Kasumi-1 (cell line): ENCODE results near the gene GK.
"Not testable (repeated sequence)": the region's sequence is repeated elsewhere in the genome, so short reads cannot be mapped to it uniquely, and the experiment has no call there.

Experiments used
- DNase-seq, 2 experiments: peaks; one replicate each; lab custom pipeline; 2025; lab: John Stamatoyannopoulos, UW

The GK gene

DNA sequence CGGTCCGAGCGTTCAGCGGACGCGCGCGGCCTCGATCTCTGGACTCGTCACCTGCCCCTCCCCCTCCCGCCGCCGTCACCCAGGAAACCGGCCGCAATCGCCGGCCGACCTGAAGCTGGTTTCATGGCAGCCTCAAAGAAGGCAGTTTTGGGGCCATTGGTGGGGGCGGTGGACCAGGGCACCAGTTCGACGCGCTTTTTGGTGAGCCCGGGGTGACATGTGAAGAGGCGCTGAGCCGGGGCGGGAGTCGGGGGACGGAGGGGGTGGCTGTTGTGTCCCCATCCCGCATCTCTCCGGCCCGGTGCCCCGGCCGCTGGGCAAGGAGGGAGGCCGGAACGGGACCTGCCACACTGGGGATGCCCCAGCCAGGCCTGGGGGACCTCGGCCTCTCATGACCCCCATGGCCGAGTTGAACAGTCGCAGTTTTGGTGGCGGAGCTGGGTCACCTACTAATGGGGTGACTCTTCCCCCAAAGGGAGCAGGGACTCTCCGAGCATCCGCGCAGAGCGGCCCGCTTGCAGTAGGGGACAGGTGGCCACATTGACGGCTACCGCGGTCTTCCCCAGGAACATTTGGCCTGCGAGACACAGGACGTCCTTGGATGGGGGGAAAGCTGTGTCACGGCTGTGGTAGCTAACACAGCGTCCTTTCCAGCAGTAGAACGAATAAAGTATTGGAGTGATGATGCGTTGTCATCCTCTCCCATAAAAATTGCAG lies at the start of gene GK:
GK (plus strand) TSS at position 9 of the 717 bp plus-strand sequence; CDS start at position 124, 115 bp downstream.
- DNase-seq = no peak

DNA sequence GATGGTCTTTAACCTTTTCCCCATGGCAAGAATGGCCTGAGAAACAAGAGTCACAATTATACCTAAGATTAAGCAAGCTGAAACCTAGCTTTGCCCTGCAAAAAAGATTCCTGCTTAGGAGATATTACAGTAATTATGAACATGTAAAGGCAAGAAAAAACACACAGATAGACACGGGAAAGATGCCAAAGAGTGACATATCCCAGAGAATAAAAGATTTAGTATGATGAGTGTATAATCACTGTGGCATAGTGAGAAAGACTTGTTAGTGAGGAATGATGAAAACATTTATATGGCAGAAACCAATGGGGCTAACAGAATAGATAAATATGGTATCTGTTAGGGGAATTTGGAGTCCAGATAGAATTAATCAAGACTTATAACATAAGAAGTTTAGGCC lies 46.1 kb upstream of the GK start:
- no peak for DNase-seq

DNA sequence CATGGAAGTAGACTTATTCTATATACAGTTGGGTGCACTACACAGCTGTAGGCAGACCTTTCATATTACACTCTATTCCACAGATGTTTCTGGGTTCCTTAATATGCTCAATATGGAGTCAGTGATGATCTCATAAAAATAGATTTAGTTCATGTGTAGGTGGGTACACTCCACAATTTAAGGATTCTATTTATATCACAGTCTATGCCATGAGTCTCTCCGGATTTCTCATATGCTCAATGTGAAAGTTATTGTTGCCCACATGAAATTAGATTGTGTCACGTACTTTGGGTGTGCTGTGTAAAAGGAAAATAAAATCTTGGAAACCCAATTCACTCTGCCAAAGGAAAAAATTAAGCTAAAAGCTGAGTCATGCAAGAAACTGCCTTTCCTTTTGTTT lies 43.2 kb upstream of the GK start:
- no peak for DNase-seq

DNA sequence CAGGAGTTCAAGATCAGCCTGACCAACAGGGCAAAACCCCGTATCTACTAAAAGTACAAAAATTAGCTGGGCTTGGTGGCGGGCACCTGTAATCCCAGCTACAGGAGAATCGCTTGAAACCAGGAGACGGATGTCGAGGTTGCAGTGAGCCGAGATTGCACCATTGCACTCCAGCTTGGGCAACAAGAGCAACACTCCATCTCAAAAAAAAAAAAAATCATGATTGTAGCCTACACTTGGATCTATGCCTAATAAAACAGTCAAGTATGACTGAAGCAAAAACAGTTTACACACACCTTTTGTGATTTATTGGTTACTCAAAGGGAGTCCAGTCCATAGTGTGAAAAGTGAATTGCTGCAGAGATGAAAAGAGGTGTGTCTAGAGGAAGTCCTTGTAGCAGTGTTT lies 41.0 kb upstream of the GK start:
- DNase-seq = no peak

DNA sequence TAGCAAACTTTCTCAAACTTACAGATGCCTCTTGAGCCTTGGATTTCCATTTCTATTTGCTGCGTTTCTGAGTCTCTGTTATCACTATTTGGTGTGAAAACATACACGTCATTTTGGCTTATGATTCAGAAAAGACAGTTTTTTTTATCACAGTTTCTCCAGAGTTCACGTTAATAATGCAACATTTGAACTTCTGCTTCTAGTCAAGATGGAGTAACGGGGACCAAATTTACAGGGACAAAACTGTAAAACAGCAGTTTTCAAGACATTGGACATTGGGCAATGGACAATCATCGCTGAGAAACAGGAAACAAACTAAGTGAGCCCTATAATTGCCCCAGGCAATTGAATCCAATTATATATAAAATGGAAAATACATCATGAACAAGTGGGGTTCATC lies 39.5 kb upstream of the GK start:
- DNase-seq = no peak

DNA sequence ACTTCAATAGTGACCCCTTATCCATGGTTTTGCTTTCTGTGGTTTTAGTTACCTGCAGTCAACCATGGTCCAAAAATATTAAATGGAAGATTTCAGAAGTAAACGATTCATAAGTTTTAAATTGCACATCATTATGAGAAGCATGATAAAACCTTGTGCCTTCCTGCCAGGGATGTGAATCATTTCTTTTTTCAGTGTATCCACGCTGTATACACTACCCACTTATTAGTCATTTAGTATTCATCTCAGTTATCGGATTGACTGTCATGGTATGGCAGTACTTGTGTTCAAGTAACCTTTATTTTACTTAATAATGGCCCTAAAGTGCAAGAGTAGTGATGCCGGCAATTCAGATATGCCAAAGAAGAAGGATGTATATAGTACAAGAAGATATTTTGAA lies 38.0 kb upstream of the GK start:
- no peak for DNase-seq

DNA sequence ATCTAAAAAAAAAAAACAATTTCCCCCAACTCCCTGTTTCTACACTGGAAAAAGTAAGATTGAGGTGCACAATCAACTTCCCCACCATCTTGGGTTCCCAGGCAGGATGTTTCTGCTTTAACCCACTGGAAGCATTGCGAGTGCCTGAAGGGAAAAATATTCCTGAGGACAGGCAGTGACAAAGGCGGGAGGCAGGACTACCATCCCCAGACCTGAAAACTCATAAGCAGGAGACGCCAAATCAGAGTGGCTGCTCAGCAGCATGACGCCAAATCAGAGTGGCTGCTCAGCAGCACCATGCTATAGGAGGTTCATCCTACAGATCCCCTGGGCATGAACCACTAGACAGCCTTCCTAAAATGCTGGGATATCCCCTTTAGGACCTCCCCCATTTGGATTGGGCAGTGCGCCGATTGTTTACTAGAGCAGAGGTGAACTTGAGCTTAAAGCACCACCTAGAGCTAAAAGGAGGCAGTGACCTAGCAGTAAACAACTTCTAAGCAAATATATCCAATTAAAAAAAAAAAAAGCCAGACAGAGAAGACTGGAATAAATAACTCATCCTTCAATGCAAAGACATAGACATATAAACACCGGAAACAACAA lies 35.0 kb upstream of the GK start:
- peak; percentile 0 to 10 for DNase-seq

DNA sequence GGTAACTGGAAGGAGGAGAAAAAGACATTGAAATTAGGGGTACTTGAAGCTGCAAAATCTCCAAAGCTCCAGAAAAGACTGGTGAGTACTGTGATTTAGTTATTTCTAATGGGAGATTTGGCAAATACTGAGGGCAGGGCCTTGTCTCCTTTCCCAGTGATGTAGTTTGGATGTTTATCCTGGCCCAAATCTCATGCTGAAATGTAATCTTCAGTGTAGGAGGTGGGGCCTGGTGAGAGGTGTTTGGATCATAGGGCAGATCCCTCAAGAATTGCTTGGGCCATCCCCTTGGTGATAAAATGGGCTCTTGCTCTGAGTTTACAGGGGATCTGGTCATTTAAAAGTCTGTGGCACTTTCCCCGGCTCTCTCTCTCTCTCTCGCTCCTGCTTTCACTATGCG lies 33.1 kb upstream of the GK start:
- DNase-seq = no peak

DNA sequence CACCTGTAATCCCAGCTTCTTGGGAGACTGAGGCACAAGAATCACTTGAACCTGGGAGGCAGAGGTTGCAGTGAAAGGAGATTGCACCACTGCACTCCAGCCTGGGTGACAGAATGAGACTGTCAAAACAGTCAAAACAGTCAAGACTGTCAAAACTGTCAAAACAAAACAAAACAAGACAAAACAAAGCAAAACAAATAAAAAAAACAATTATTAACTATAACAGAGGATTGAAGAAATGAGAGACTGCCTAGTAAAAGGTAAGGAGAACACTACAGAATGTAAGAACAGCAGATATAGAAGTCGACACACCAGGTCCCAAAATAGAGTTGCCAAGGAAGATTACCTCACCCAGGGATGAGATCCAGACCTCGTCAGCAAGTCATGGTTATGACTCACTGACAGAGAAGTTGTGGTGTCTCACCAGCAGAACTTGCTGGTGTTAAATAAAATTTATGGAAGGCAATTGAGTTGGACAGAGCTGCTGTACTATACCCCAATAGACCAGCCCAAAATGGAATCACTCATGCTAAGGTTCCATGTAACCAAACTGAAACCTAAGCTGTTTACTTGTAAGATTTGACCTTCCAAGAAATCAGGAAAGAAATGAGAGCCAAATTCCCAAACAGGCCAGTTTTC lies 32.1 kb upstream of the GK start:
- DNase-seq = peak; percentile 44 to 46

DNA sequence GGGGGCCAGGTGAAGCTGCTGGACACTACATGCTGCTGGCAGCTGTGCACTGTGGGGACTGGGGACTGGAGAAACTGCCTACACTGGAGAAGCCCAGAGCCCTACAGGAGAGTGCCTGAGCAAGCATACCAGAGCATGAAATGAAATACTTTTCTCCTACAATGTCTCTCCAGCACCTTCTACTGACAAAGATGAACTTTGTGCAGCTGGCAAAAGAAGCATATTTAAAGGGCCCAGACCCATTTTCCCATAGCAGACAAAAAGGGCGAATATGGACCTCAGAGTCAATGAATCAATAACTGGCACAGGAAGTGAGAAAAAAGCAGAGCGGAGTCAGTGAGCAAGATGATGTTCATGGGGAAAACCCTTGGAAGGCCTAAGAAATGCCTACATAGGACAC lies 30.9 kb upstream of the GK start:
- DNase-seq = no peak

DNA sequence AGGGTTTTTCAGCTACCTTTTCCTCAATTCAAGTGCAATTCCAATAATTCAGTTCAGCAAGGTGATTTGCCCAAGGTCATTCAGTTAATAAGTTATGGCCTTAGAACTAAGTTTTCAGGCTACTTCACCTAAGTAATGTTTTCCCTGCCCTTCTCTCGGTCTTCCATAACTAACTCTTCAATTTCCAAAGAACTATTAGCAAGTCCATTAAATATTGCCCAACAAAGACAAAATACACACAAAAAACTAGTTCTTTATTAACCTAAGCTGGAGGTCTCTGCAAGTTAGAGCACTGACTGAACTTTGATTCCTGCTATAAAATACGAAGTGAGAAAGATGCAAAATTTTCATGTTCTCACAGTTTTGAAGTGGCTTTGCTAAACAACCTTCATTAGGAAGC lies 26.8 kb upstream of the GK start:
- DNase-seq = no peak

DNA sequence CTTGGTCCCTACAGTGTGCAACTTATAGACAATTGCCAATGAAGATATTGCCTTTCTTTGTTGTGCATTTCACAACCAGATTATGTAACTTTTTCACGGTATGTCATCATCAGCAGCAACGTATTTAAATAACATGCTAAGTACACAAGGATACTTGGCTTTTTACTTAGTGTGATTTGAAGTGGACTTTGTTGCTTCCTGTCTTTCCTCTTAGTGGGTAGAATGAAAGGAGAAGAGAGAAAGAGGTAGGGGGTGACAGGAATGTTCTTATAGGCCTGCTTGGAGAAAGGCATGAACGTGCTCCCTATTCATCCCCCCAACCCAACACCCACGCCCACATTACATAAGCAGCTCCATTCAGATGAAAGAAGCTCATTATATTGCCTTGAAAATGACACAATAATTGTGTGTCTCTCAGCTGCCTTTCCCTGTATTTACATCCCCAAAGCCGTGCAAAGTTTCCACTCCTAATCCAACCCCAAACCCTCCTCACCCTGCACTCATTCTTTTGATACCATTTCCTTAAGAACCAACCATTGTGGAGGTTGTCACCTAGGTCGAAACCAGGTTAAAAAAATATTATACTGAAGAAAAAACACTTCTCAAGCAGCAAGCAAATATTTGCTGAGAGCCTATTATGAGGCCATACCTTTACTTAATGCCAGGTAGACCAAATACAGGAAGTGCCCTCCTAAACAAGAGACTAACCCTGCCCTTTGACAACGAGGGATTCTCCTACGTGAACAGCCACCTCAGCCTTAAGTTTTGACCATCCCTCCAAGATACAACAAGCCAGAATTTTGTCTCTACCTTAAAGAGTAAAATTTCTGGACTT lies 25.2 kb upstream of the GK start:
- DNase-seq = no peak

DNA sequence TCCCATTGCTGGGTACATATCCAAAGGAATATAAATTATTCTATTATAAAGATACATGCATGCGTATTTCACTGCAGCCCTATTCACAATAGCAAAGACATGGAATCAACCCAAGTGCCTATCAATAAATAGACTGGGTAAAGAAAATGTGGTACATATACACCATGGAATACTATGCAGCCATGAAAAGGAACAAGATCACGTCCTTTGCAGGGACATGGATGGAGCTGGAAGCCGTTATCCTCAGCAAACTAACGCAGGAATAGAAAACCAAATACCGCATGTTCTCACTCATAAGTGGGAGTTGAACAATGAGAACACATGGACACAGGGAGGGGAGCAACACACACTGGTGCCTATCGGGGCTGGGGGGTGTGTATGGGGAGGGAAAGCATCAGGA lies 19.2 kb upstream of the GK start:
- DNase-seq = not testable (repeated sequence)

DNA sequence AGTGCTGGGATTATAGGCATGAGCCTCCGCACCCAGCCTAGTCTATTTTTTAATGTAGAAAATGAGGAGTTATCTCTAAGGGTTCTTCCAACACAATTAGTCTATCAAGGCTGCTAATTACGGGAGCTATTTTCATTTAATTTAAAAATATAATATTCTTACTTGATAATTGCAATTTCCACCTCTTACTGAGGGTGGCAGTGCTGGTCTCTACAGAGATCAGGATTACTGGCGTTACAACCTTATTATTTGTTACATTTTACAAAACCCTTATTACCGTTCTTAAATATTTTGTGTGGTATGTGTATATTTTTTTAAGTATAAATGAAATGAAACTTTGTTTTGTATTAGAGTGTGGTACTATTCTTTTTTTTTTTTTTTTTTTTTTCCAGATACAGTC lies 17.6 kb upstream of the GK start:
- peak; percentile 9 to 25 for DNase-seq

DNA sequence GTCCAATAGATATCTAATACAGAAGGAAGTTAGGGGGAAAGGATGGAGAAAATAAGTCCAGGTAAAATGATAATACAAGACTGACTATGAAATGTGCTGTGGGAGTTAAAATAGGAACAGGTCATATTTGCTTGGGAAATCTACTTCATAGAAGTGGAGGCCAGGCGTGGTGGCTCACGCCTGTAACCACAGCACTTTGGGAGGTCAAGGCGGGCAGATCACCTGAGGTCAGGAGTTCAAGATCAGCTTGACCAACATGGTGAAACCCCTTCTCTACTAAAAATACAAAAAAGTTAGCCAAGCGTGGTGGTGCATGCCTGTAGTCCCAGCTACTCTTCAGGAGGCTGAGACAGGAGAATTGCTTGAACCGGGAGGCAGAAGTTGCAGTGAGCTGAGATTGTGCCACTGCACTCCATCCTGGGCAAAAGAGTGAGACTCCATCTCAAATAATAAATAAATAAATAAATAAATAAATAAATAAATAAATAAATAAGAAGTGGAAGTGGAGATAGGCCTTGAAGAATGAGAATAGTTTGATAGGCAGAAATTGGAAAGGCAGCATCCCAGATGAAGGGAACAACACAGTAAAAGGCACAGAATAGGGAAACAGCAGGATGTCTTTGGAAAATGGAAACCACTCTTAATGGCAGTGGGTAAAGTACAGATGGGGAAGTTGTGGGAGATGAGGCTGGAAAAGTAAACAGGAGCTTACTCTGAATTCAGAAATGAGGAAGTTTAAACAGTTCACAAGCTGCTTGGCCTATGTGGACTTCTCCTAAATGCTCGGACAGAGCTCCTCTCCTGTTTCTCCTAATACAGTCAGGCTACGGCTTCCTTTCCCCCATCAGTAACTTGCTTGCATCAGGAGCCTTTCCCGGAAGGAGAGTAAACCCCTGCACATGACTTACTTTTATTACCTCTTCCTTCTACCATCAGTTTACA lies 15.1 kb upstream of the GK start:
- peak; percentile 62 to 72 for DNase-seq

DNA sequence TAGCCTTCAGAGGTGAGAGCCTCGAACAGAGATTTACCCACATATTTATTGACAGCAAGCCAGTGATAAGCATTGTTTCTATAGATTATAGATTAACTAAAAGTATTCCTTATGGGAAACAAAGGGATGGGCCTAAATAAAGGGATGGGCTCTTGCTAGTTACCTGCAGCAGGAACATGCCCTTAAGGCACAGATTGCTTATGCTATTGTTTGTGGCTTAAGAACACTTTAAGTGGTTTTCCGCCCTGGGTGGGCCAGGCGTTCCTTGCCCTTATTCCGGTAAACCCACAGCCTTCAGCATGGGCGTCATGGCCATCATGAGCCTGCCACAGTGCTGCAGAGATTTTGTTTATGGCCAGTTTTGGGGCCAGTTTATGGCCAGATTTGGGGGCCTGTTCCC lies 13.5 kb upstream of the GK start:
- not testable (repeated sequence) for DNase-seq

DNA sequence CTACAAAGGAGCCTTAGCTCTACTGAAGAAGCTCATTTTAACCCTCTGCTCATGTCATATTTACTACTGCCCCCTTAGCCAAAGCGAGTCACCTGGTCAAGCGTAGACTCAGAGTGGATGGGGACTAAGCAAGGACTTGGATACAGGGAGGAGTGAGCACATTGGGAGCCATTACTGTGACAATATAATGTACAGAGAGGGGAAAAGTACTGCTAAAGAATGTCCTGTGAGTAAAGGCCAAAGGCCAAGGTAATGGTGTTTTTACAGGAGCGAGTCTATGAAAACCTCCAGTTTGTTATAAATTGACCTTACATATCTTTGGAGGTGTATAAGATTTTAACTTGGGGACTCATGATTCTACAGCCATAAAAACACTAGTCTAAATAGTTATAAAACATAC lies 10.6 kb upstream of the GK start:
- no peak for DNase-seq

DNA sequence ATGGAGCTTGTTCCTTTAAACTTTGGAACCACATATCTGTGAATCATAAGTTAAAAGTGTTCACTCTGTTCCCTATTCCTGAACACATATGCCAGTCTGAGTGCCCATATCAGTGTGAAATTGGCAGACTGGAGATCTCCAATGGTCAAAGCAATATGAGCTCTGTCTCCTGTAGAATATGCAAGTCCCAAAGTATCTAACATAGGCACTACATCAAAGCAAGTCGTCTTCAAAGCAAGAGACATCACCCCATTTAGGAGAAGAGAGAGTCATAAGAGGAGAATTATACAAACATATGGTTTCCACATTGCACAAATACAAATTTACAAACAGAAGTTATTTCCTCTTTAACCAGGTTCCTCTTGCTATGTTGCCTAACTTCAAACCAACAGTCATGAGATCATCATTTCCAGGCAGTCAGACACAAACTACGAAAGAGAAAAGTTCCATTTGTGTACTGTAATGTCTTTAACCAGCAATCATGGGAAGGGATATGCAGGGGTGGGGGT lies 9.9 kb upstream of the GK start:
- peak; percentile 8 to 28 for DNase-seq

DNA sequence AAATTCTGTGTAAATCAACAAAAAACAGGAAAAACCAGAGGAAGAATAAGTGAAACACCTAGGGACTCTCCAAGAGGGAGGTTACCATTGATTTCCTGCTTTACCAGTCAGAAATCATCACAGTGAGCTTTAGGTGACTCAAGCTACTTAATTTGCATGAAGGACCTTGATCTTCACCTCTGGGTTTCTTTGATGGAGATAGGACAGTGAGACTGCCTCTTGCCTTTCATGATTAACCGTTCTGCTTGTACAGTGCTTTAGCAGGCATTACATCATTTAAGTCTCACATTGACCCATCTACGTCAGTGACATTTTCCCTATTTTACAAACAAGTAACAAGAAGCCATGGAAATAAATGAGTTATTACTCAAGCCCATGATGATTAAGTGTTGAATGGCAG lies 3.4 kb upstream of the GK start:
- DNase-seq = no peak

DNA sequence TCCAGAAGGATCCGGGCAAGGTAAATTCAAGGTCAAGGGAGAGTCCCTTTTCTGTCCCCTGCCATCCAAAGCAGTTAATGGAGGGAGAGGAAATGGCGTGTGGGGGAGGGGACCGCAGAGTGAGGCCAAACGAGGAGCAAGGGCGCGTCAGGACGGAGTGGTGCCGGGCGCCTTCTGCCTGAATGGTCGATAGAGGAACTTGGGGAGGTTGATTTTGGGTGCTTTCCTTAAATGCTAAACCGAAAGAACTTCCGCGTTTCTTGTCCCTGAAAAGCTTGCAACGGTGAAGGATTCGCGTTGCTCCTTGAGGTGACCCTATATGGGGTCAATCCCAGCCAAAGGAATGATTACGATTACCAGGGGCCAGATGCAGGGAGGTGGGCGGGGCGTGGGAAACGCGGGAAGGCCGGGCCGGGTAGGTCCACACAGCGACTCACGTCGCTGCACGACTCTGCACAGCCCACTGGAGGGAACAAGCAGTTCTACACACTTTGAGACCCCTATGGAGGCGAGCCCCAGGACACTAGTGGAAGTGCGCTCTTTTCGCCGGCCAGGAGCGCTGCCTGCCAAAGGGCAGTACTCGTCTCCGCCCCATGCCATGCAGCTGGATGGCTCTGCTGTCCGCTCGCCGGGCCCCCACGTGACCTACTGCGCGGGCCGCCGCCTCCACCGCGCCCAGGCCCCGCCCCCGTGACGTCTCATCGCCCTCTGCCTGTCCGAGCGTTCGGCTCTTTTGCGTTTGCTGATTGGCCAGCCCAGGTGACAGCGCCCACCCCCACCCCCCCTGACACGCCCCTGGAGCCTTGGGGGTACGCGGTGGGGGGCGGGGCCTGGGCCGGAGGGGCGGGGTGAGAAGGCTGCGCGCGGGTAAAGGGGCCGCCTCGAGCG lies 452 bp upstream of the GK start:
- DNase-seq = peak; percentile 74 to 78
